Activated CD8-positive, alpha-beta memory T cell treated with anti-CD3 and anti-CD28 coated beads, Interleukin-2, amount 50 U/mL, for 4 hours (primary cell): ENCODE results near the gene HCK.
"Not testable (repeated sequence)": the region's sequence is repeated elsewhere in the genome, so short reads cannot be mapped to it uniquely, and the experiment has no call there.

Experiments used
- DNase-seq: peaks from one replicate; pipeline ENCODE4 v3.0.0-alpha.2; 2020

Gene HCK

DNA sequence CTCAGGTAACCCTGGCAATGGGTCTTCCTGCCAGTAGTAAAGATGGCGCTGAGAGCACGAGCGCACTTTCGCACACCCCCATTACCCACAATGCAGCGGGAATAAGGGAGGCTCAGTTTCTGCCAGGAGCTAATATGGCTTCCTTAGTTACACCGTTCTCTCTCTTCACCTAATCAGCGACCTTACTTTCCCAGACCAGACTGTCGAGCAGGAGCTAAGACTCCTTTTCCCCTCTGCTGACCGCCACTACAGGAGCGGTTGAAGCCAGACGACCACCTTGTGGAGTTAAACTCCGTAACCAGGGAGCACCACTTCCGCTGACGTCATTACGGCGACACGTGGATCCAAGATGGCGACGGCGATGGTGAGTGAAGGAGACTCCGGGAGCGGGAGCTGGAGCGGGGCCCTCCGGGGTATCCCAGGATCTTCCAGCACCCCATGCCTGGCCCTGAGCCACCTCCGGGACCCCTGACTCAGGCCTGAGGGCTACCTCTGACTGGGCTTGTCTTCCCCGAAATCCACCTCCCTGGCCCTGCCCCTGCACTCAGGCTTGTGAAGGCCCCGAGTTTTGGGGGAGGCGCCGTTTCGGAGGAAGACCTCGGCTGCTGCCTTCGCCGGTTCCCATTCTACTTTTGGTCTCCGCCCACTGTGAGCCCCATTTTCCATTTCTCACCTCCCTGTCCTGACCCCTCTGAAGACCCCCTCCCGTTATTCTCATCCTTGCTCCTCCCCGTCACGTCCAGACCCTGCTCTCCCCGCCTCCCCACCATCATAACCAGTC is 57.5 kb downstream of the HCK start, which contains the start of gene TM9SF4:
Gene TM9SF4 (plus strand): TSS at position 323 of the 781 bp plus-strand sequence. CDS start 27 bp downstream, at position 350.
- peak; percentile 87 for DNase-seq

- no peak for DNase-seq
Measured at GRCh38 chr20:32110173-32110704, 58.2 kb downstream of the HCK start.

GRCh38 chr20:32110727-32111126 is 58.7 kb downstream of the HCK start:
- DNase-seq: no peak

DNA sequence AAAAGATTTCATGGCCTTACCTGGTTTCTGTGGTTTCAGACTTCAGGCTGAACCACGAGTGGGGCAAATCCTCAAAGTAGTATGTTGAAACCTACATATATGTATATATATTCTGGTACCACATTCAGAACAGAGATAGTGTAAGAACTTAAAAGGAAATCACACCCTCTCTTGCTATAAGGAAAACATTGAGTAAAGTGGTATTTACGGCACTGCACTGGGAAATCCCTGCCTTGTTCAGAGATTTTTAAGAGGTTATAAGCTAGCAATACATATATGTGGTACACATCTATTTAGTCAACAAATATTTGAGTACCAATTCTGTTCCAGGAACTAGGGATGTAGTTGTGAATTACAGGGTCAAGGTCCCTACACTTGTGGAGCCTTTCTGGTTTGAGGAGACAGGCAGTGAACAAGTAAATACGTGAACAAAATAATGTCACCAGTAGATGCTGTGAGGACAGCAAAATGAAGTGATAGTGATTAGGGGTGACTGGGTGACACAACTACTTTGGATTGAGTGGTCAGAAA is 59.2 kb downstream of the HCK start:
- no peak for DNase-seq

DNA sequence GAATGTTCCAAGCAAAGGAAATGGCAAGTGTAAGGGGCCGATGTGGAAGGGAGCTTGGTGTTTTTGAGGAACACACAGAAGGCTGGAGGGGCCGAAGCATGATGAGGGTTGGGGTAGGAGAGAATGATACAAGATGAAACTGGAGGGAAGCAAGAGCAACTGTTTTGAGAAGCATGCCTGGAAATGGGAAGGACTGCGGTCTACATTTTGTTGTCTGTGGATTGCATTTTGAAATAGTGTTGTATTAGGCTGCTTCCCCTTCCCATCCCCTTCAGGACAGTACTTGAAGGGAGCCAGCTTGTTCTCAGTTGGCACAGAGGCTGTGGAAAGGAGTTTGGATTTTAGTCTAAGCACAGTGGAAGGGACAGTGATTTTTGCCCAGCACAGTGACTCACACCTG is 59.7 kb downstream of the HCK start:
- DNase-seq: no peak

GRCh38 chr20:32112841-32113240 is 60.8 kb downstream of the HCK start:
- DNase-seq: no peak

DNA sequence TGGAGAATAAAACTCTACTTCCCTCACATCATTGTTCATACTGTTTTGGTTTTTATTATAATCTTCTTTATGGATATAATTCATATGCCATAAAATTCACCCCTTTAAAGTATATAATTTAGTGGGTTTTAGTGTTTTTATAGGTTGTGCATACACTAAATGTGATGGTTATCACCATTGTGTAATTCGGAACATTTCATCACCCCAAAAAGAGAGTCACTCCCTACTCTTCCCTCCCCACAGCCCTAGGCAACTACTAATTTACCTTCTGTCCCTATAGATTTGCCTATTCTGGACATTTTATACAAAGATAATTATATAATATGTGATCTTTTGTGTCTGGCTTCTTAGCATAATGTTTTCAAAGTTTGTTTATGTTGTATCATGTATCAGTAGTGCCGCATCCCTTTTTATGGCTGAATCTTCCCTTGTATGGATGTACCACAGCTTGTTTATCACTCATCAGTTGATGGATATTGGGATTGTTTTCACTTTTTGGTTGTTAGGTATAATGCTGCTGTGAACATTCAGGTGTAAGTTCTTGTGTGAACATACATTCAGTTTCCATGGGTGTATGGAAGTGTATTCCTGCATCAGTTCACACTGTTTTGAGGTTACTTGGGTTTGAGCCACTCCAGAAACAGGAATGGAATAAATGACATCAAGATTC is 61.7 kb downstream of the HCK start:
- no peak for DNase-seq

- no peak for DNase-seq
Measured at GRCh38 chr20:32114305-32114960, 62.4 kb downstream of the HCK start.

DNA sequence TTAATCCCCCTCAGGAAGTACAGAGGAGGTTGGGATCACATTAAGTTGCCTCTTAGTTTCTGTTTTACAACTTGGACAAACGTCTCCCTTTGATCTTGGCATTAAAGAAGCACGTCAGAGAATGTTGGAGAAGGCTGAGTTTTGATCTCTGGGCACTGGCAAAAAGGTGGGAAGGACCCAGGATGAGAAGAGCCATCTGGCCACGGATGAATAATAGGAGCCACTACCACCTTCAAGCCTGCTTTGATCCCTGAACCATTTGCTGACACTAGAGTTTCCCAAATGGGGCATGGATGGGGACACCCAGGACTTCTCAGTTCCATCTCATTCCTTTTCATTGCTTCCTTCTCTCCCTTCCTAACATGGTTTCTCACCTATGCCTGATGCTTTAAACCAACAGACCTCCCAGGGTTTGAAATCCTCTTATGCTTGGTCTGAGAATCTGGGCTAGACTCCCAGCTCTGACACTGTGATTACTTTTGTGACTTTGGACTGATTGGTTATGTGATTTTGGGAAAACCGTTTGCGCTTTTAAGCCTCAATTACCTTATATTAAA is 63.2 kb downstream of the HCK start:
- no peak for DNase-seq

- DNase-seq: no peak
Measured at GRCh38 chr20:32116079-32116521, 64.1 kb downstream of the HCK start.

GRCh38 chr20:32116796-32117195 is 64.8 kb downstream of the HCK start:
- not testable (repeated sequence) for DNase-seq

- DNase-seq: not testable (repeated sequence)
Measured at GRCh38 chr20:32118427-32118826, 66.4 kb downstream of the HCK start.

- no peak for DNase-seq
Measured at GRCh38 chr20:32119734-32120133, 67.7 kb downstream of the HCK start.

- DNase-seq: not testable (repeated sequence)
Measured at GRCh38 chr20:32121908-32122307, 69.9 kb downstream of the HCK start.

DNA sequence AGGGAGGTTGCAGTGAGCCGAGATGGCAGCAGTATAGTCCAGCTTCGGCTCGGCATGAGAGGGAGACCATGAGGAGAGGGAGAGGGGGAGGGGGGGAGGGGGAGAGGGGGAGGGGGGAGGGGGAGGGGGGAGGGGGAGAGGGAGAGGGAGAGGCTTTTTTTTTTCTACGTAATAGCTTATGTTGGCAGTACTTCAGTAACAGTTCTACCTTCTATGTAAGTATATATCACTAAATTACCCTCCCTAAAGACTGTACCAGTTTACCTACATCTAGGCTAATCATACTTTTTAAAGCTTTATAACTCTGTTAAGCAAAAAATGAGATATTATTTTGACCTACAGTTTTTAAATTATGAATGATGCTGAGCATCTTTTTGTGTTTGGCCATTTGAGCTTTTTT is 71.0 kb downstream of the HCK start:
- DNase-seq: no peak

DNA sequence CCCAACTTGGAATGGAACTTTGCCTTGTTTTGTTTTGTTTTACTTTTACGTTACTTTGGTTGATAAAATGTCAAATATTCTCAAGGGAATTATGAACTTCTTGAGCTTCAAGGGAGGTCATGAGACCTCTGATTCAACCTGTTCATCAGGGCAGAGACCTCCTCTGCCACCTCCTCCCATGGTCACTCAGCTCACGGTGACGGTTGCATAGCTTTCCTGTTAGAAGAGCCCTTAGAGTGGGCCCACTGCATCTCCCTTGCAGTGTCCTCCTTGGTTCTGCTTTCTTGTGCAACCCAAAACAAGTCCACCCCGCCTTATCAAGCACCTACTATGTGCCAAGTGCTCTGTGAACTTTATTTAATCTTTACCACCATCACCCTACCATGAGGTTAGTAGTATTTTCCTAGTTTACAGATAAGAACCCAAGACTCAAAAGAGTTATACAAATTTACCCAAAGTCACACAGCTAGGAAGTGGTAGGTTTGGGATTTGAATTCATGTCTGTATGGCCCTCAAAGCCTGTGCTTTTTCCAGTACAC is 72.9 kb downstream of the HCK start:
- no peak for DNase-seq

DNA sequence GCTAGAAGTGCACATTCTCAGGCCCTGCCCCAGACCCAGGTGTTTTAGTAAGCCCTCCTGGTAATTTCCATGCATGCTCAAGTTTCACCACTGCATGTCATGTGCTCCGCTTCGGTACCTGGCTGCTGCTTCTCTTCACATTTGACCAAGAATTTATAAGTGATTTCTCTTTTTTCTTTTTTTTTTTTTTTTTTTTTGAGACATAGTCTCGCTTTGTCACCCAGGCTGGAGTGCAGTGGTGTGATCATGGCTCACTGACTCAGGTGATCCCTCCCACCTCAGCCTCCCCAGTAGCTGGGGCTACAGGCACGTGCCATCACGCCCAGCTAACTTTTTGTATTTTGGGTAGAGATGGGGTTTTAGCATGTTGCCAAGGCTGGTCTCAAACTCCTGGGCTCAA is 73.5 kb downstream of the HCK start:
- no peak for DNase-seq

GRCh38 chr20:32126919-32127318 is 74.9 kb downstream of the HCK start:
- DNase-seq: no peak

GRCh38 chr20:32127347-32127746 is 75.3 kb downstream of the HCK start:
- DNase-seq: no peak

GRCh38 chr20:32128167-32128566 is 76.1 kb downstream of the HCK start:
- DNase-seq: no peak

DNA sequence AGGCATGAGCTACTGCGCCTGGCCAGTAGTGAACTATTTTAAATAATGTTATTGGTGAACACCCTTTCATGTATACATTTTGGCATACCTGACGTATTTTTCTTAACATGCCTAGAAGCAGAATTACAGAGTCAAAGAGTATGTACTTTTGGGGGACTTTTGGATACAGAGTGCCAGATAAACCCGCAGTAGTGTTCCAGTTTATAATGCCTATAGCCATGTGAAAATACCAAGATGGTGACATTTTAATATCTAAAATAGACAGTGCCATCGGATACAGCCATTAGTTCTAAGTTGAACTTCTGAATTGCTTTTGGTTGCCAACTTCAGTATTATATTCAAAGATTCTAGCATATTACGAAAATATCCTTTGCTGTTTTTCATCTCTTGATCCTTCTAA is 77.8 kb downstream of the HCK start:
- no peak for DNase-seq

- DNase-seq: no peak
Measured at GRCh38 chr20:32130352-32130751, 78.3 kb downstream of the HCK start.

DNA sequence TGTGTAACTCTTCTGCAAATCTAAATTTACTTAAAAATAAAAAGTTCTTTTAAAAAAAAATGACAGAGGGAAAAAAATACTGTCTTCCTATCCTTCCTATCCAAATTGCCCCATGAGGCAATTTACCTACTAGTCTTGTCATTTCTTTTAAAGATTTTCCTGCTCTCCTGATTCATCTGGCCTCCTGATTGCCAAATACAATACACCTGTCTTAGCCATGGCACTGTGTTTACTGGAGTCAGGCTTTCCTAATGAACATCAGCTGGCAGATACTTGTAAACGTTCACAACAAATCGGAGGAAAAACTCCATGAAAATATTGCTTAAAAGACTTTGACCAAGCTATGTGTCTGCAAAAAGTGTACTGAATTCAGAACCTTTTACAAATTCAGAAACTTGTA is 78.9 kb downstream of the HCK start:
- DNase-seq: no peak
